ENCODE measurements around the gene NHS.

The NHS gene

DNA sequence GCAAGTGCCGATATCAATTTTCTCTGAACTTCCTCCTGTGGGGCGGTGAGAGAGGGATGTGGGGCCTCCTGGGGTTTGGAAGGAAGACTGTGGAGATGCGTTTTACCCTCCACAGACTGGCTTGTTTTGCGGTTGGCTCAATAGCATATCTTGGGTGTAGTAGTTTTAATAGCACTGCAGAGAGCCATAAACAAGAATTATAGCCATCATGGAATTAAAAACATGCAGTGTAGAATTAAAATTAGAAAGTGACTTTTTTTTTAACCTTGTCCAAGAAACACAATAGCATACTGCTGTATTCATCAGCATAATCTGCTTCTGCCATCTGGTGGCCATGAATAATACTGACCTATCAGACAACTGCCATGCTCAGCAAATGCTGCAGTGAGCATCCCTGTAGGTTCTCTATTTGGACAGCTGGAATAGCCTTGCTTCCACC is 315.0 kb downstream of the NHS start:
- H3K4me3 ChIP-seq (replicated peaks; ENCODE audit: low read depth, low read length), result no peak overlapping the region
- DNase-seq (ENCODE audit: low read depth), result peak; percentile 72
- TF ChIP-seq, protein P1, sequence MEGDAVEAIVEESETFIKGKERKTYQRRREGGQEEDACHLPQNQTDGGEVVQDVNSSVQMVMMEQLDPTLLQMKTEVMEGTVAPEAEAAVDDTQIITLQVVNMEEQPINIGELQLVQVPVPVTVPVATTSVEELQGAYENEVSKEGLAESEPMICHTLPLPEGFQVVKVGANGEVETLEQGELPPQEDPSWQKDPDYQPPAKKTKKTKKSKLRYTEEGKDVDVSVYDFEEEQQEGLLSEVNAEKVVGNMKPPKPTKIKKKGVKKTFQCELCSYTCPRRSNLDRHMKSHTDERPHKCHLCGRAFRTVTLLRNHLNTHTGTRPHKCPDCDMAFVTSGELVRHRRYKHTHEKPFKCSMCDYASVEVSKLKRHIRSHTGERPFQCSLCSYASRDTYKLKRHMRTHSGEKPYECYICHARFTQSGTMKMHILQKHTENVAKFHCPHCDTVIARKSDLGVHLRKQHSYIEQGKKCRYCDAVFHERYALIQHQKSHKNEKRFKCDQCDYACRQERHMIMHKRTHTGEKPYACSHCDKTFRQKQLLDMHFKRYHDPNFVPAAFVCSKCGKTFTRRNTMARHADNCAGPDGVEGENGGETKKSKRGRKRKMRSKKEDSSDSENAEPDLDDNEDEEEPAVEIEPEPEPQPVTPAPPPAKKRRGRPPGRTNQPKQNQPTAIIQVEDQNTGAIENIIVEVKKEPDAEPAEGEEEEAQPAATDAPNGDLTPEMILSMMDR (IDR thresholded peaks at IDR 0.05; ENCODE audit: low read length, missing control alignments), result peak; percentile 57

DNA sequence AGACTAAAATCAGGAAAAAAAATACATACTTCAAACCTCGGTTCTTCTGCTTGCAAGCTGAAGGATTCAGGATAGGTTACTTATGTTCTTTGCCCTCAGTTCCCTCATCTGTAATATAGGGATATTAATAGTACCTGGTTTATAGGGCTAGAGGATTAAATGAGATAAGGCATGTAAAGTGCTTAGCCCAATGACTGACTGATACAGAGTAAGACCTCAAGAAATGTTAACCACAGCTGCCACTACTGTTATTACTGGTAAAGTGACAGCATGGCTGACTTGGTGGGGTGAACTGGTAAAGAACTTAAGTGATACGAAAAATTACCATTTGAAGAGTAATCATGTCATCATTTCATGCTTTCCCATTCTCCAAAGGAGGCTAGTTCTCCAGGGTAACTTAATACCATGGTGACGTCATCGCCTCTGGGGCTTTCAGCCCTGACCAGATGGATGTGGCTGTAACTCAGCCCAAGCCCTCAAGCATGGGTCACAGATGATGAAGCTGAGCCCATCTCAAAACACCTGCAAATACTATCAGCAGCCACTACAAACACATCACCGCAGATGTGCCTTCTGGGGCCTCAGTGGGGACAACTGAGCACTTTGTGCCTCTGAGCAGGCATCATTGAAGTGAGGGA is 317.8 kb downstream of the NHS start:
- TF ChIP-seq, protein P1 (IDR thresholded peaks at IDR 0.05; ENCODE audit: low read length, missing control alignments), result no peak
- H3K4me3 ChIP-seq (replicated peaks; ENCODE audit: low read depth, low read length), result no peak overlapping the region
- DNase-seq (ENCODE audit: low read depth), result peak; percentile 12

DNA sequence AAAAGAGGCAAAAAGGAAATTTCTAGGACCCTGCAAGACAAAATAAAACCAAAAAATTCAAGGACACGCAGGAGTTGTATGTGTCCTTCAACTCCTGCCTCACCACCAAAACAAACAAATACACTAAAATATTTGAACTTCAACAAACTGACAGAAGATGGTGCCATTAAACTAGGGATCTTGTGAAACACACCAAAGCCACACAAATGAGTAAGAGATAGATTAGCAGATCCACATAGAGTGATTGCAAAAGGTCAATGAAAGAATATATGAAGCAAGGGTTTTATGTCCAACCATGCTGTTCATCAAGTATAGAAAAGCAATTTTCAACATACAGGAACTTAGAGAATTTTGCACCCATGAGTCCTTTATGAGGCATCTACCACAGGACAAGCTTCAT is 322.2 kb downstream of the NHS start:
- TF ChIP-seq, protein P1 (IDR thresholded peaks at IDR 0.05; ENCODE audit: low read length, missing control alignments), result no peak
- peak; percentile 39 for DNase-seq (ENCODE audit: low read depth)
- no peak overlapping the region for H3K4me3 ChIP-seq (replicated peaks; ENCODE audit: low read depth, low read length)

DNA sequence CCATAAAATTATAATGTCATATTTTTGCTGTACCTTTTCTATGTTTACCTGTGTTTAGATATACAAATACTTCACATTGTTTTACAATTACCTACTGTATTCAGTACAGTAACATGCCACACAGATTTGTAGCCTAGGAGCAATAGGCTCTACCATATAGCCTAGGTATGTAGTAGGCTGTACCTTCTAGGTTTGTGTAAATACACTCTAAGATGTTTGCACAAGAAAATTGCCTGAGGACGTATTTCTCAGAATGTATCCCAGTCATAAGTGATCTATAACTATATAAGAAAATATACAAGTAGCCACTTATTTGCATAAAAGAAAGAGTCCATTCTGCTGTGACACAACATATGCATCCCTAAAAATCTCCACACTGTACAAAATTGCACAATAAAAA is 326.0 kb downstream of the NHS start:
- TF ChIP-seq, protein P1 (IDR thresholded peaks at IDR 0.05; ENCODE audit: low read length, missing control alignments), result no peak

DNA sequence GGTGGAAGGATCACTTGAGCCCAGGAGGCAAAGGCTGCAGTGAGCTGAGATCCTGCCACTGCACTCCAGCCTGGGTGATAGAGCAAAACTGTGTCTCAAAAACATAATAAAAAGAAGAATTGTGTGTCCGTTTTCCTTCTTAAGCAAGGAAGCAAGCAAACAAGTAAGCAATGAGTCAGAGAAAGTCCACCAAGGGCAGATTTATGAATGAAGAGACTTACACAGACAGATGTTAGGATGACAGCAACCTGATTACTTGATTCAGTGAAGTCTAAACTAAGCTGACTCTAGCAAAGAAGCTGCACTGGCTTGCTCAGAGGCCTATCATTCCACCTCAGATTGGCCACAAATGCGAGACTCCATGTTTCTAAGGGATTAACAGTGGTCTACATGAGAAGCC is 328.2 kb downstream of the NHS start:
- DNase-seq (ENCODE audit: low read depth), result no peak
- H3K4me3 ChIP-seq (replicated peaks; ENCODE audit: low read depth, low read length), result no peak overlapping the region
- TF ChIP-seq, protein P1 (IDR thresholded peaks at IDR 0.05; ENCODE audit: low read length, missing control alignments), result no peak

More for the DNA sequence above, 326.0 kb downstream of the NHS start:
- H3K4me3 ChIP-seq (replicated peaks; ENCODE audit: low read depth, low read length), result no peak overlapping the region
- no peak for DNase-seq (ENCODE audit: low read depth)

DNA sequence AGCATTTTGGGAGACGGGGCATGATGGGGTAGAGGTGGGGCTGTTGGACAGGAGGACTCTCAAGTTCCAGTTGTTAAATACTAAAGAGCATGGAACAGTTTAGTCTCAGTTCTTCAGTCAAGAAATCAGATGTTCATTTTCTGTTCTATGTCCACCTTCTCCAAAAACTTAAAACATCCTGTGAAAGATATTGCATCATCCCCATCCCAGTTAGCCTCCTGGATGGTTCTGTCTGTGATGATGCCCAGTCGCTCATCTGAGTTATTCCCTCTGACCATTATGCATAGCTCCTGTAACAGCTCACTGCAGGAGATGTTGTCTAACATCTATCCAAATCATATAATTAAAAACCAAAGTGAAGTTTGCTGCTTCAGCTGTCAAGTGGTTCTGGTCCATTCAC is 330.2 kb downstream of the NHS start:
- no peak overlapping the region for H3K4me3 ChIP-seq (replicated peaks; ENCODE audit: low read depth, low read length)
- TF ChIP-seq, protein P1 (IDR thresholded peaks at IDR 0.05; ENCODE audit: low read length, missing control alignments), result no peak
- no peak for DNase-seq (ENCODE audit: low read depth)

DNA sequence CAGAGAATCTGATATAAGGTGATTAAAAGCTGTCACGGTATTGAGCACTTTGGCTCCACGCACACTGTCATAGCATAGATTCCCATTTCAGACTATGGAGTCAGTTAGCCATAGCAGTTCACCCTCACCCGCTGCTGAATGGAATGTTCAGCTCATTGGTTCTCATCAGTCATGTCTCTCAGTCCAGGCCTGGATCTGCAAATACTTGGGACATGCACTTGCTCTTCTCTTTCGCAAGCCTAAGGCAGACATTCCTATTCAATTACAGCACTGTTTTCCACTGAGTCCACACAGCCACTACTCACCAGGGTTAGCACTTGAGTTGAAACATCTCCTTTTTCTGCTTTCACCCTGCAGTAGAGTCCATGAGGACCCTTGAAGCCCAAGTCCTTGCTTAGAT is 331.7 kb downstream of the NHS start:
- TF ChIP-seq, protein P1 (IDR thresholded peaks at IDR 0.05; ENCODE audit: low read length, missing control alignments), result no peak
- DNase-seq (ENCODE audit: low read depth), result peak; percentile 55
- H3K4me3 ChIP-seq (replicated peaks; ENCODE audit: low read depth, low read length), result no peak overlapping the region
